Astrocyte (in vitro differentiated cells and primary cell): Measurements from ENCODE around the gene TBRG1.

ENCODE experiments used
- EZH2 ChIP-seq: IDR thresholded peaks from 2 replicates; pipeline ENCODE4 v1.6.1; 2012; ENCODE audit warnings: mild to moderate bottlenecking, low read length, inconsistent platforms; ENCODE audit not compliant: insufficient read depth
- TF ChIP-seq, protein P1 (sequence below): IDR thresholded peaks from 2 replicates; pipeline ENCODE4 v1.5.1; 2011; ENCODE audit warnings: low read depth, mild to moderate bottlenecking, inconsistent platforms, low read length, moderate library complexity; ENCODE audit not compliant: insufficient read depth

DNA sequence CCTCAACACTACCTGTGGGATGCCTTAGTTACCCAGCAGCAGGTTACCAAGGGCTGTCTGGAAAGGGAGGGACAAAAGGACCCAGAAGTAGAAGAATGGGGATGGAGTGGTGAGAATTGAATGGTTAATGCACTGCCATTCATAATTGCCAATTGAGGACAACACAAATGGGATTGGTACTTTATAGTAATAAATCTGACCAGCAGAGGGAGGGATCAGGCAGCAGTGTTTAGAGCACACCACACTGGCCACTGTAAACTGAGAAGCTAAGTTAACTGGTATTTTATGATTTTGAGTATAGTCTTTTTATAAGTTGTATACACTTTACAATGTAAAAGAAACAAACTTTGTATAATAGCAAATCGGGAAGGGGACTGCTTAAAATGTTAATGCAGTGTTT lies 10.7 kb downstream of the TBRG1 start:
- TF ChIP-seq EZH2 = no peak
- TF ChIP-seq, protein P1, sequence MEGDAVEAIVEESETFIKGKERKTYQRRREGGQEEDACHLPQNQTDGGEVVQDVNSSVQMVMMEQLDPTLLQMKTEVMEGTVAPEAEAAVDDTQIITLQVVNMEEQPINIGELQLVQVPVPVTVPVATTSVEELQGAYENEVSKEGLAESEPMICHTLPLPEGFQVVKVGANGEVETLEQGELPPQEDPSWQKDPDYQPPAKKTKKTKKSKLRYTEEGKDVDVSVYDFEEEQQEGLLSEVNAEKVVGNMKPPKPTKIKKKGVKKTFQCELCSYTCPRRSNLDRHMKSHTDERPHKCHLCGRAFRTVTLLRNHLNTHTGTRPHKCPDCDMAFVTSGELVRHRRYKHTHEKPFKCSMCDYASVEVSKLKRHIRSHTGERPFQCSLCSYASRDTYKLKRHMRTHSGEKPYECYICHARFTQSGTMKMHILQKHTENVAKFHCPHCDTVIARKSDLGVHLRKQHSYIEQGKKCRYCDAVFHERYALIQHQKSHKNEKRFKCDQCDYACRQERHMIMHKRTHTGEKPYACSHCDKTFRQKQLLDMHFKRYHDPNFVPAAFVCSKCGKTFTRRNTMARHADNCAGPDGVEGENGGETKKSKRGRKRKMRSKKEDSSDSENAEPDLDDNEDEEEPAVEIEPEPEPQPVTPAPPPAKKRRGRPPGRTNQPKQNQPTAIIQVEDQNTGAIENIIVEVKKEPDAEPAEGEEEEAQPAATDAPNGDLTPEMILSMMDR = peak; percentile 42
